HG02870 (cell line): Measurements from ENCODE around the gene CSPG4.
"Not testable (repeated sequence)": the region's sequence is repeated elsewhere in the genome, so short reads cannot be mapped to it uniquely, and the experiment has no call there.

Experiments used
- ATAC-seq: cut with Tn5 transposase; IDR thresholded peaks from one replicate; pipeline ENCODE4 v1.9.1; 2021; ENCODE audit warnings: mild to moderate bottlenecking, moderate library complexity; ENCODE audit not compliant: unreplicated experiment

The CSPG4 gene

GRCh38 chr15:75725006-75725718 lies 12.5 kb upstream of the CSPG4 start:
- ATAC-seq = no peak

DNA sequence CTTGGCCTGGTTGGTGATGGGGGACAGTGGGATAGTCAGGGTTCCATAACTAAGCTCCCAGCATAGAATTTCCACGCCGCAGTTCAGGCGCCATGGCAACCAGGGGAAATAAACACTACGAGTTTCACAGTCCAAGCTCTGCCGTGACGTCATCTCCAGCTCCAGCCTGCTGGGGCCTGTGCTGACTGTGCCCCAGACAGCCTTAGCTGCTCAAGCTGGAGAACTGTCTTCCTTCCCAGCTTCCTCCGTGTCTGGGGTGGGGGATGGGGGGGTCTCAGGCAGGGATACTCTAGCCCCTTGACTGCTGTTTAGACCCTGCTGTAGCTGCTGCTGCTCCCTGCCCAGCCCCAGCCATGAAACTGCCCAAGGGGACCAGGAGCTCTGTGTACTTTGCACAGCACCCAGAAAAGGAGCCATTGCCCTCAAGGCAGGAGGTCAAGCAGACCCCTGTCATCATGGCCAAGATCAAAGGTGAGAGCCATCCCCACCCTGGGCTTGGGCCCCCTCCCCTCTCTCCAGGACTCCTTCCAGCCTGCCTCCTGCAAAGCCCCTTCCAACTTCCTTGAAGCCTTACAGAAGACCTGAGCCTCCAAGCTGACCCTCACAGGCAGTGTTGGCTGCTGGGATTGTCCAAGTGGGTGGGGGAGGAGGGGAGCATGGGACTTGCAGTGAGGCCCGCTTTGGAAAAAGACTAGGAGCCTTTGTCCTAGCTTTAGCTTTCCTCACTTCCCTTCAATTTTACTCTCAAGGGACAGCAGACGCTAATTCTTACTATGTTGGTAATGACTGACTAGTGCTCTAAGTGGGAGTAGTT lies 11.4 kb upstream of the CSPG4 start:
- ATAC-seq = peak; percentile 66

- ATAC-seq = no peak
Measured at GRCh38 chr15:75723171-75723846, 10.7 kb upstream of the CSPG4 start.

DNA sequence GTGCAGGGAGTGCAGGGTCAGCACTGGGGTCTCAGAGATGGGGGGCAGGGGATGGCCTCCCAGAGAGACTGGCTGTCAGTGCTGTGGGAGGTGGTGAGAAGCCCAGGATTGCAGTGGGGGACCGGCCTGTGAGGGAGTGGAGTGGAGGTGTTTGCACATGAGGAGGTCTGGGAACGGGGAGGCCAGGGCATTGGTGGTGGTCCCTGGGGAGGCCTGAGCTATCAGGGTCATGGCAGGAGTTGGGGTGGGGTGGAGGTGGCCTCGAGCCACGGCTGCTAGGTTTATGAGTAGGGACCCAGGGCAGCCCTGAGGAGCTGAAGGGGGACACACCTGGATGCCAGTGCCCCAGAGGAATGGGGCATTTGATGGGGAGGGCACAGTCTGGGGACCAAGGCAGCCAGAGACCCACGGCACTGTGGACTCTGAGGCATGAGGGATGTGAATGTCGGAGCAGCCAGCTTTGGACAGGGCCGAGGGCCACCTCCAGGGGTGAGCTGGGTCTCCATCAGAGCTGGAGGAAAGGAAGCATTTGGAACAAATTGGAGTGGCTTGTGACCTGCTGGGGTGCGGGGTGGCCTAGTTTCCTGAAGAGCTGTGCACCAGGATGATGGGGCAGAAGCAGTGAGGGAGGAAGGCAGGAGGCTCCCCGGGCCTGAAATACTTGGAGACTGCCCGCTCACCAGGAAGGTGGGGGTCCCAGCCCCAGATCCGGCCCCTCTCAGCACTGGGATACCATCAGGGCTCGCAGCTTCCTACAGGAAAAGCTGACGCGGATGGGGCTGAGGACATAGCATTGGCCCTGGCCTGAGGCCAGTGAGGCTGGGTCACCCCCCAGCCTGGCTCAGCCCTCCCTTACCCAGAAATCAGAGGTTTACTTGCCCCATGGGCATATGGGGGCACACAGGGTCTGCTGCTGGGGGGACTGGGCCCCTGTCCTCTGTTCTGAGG lies 9.5 kb upstream of the CSPG4 start:
- no peak for ATAC-seq

GRCh38 chr15:75721480-75721922 lies 8.9 kb upstream of the CSPG4 start:
- ATAC-seq = no peak

DNA sequence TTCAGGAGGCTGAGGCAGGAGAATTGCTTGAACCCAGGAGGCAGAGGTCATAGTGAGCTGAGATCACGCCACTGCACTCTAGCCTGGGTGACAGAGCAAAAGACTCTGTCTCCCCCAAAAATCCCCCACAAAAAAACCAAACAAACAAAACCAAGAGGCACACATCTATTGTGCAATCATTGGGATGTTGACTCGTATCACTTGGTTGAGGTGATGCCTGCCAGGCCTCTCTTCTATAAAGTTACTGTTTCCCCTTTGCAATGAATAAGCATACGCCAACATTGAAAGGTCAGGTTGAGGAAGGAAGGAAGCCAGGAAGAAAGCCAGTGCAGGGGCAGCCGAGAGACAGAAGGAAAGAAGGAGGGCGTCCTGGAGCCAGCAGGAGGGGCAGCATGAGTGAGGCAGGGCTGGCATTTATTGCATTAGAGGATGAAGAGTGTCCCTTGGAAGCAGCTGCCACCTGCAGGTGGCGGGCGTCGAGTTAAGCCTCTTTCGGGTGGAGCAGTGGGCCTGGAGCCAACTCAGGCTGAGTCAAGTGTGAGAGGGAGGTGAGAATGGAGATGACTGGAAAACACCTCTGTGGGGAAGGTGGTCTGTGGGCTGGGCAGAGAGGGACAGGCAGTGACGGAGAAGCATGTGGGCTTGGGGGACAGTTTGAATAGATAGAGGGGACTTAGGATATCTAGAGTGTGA lies 8.3 kb upstream of the CSPG4 start:
- no peak for ATAC-seq

- ATAC-seq = no peak
Measured at GRCh38 chr15:75720297-75720696, 7.6 kb upstream of the CSPG4 start.

- ATAC-seq = no peak
Measured at GRCh38 chr15:75718328-75718727, 5.7 kb upstream of the CSPG4 start.

- ATAC-seq = not testable (repeated sequence)
Measured at GRCh38 chr15:75717001-75717400, 4.4 kb upstream of the CSPG4 start.

GRCh38 chr15:75716249-75716950 lies 3.8 kb upstream of the CSPG4 start:
- not testable (repeated sequence) for ATAC-seq

- ATAC-seq = not testable (repeated sequence)
Measured at GRCh38 chr15:75715312-75715832, 2.7 kb upstream of the CSPG4 start.

GRCh38 chr15:75714195-75714594 lies 1.5 kb upstream of the CSPG4 start:
- no peak for ATAC-seq

DNA sequence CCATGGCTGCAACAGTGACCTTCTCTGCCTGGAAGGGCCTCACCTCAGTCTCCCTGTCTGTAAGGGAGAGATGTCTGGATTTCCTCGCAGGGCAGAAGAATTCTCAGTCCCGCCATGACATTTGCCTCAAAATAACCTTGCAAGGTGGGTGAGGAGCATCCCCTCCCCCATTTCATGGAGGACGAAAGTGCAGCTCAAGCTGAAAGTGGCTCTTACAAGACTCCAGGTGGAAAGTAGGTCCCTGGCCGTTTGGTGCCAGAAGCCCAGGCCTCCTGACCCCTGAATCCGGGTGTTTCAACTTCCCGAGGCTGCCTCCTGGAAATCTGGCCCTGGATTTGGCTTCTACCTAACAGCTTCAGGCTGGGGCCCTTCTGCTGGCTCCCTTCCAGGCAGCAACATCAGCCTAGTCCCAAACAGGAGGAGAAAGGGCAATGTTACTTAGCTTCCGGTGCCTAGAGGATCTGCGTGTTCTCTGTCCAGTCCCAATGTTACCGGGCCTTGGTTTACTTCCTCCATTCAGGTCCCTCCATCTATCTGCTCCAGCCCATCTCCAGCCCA lies 769 bp upstream of the CSPG4 start:
- no peak for ATAC-seq

GRCh38 chr15:75711495-75711894 lies 1.2 kb downstream of the CSPG4 start:
- ATAC-seq = not testable (repeated sequence)

DNA sequence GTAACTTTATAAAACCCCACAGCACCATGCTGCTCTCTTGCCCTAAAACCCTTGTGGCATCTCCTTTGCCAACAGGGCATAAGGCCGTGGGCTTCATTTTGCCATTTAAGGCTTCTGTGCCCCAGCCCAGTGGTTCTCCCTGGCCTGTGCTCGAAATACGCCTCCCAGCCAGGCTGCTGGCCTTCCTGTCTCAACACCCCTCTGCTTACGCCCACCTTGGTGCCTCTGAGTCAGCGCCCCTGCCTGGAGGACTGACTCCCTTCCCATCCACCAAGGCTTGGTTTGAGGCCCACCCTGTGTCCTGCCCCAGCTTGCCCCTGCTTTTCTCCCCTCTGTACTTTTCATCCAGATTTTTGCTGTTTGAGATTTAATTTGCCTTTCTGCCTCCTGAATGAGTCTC lies 1.8 kb downstream of the CSPG4 start:
- ATAC-seq = not testable (repeated sequence)

GRCh38 chr15:75709458-75709857 lies 3.2 kb downstream of the CSPG4 start:
- ATAC-seq = not testable (repeated sequence)

DNA sequence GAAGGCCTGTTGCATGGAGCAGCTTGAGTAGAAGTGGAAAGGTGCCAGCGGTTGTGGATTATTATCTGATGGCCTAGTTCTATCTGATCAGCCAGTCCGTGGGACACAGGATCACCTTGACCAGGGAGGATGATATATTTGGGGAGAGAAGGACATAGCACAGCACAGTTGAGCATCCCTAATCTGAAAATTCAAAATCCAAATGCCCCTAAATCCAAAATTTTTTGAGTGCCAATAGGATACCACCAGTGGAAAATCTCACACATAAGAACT lies 6.0 kb downstream of the CSPG4 start:
- ATAC-seq = no peak

GRCh38 chr15:75705854-75706681 lies 6.6 kb downstream of the CSPG4 start:
- ATAC-seq = no peak
